WTC11 (cell line): ENCODE measurements around the gene ZCCHC14. TPM values are rescaled to one million over a fixed set of nuclear protein-coding genes. Genes with fewer than 3 reads are reported as not detected.
A peak's percentile ranks its signal among the peaks of the same experiment; 100 is the strongest.

Source experiments
- ATF1 ChIP-seq: sonication (generic); formaldehyde crosslinking; IDR thresholded peaks from 2 replicates; pipeline ENCODE4 v1.8.1; 2023; ENCODE audit warnings: mild to moderate bottlenecking, moderate library complexity, missing genetic modification reagents
- CDX4 ChIP-seq: fragments of 250-450 bp; sonication (Bioruptor Pico); IDR thresholded peaks from 2 replicates; pipeline ENCODE4 v1.9.0; 2021; ENCODE audit warnings: moderate library complexity, mild to moderate bottlenecking, inconsistent platforms, borderline replicate concordance
- ERG ChIP-seq: fragments of 250-450 bp; sonication (Bioruptor Pico); IDR thresholded peaks from 2 replicates; pipeline ENCODE4 v1.8.0; 2021; ENCODE audit warnings: mild to moderate bottlenecking
- FOXJ3 ChIP-seq: sonication (generic); formaldehyde crosslinking; IDR thresholded peaks from 2 replicates; pipeline ENCODE4 v1.9.0; 2021; ENCODE audit warnings: missing genetic modification reagents, mild to moderate bottlenecking, borderline replicate concordance
- FOXP4 ChIP-seq: sonication (generic); formaldehyde crosslinking; IDR thresholded peaks from 2 replicates; pipeline ENCODE4 v1.8.0; 2022; ENCODE audit warnings: mild to moderate bottlenecking, missing genetic modification reagents
- GRHL2 ChIP-seq: fragments of 250-450 bp; sonication (Bioruptor Pico); IDR thresholded peaks from 2 replicates; pipeline ENCODE4 v1.8.0; 2022; ENCODE audit warnings: mild to moderate bottlenecking, moderate library complexity; ENCODE audit not compliant: insufficient replicate concordance, severe bottlenecking
- HMGXB4 ChIP-seq: sonication (generic); formaldehyde crosslinking; IDR thresholded peaks from 2 replicates; pipeline ENCODE4 v1.8.1; 2023; ENCODE audit warnings: mild to moderate bottlenecking, moderate library complexity, missing genetic modification reagents
- IRF1 ChIP-seq: sonication (generic); formaldehyde crosslinking; IDR thresholded peaks from 2 replicates; pipeline ENCODE4 v1.8.0; 2023; ENCODE audit warnings: missing genetic modification reagents
- IRF2 ChIP-seq: sonication (generic); formaldehyde crosslinking; IDR thresholded peaks from 2 replicates; pipeline ENCODE4 v1.8.0; 2022; ENCODE audit warnings: low read depth, missing genetic modification reagents, borderline replicate concordance
- NFYB ChIP-seq: sonication (generic); formaldehyde crosslinking; conservative IDR thresholded peaks from 2 replicates; pipeline ENCODE4 v1.8.0; 2022; ENCODE audit warnings: low read depth, missing genetic modification reagents
- NR2C2 ChIP-seq: sonication (generic); formaldehyde crosslinking; IDR thresholded peaks from 2 replicates; pipeline ENCODE4 v1.8.0; 2022; ENCODE audit warnings: mild to moderate bottlenecking, missing genetic modification reagents
- PRDM15 ChIP-seq: sonication (generic); formaldehyde crosslinking; IDR thresholded peaks from 2 replicates; pipeline ENCODE4 v1.8.0; 2022; ENCODE audit warnings: missing genetic modification reagents
- STAT6 ChIP-seq: sonication (generic); formaldehyde crosslinking; conservative IDR thresholded peaks from 2 replicates; pipeline ENCODE4 v1.8.1; 2023; ENCODE audit warnings: mild to moderate bottlenecking, low read depth, missing genetic modification reagents, moderate library complexity
- USF1 ChIP-seq: sonication (generic); formaldehyde crosslinking; IDR thresholded peaks from 2 replicates; pipeline ENCODE4 v1.8.0; 2022; ENCODE audit warnings: mild to moderate bottlenecking, missing genetic modification reagents
- USF2 ChIP-seq: sonication (generic); formaldehyde crosslinking; IDR thresholded peaks from 2 replicates; pipeline ENCODE4 v1.8.1; 2023; ENCODE audit warnings: mild to moderate bottlenecking, missing genetic modification reagents, moderate library complexity
- ZNF219 ChIP-seq: sonication (generic); formaldehyde crosslinking; IDR thresholded peaks from 2 replicates; pipeline ENCODE4 v1.8.0; 2023; ENCODE audit warnings: missing genetic modification reagents, mild to moderate bottlenecking, borderline replicate concordance
- ZNF232 ChIP-seq: sonication (generic); formaldehyde crosslinking; IDR thresholded peaks from 2 replicates; pipeline ENCODE4 v1.8.0; 2022; ENCODE audit warnings: mild to moderate bottlenecking, missing genetic modification reagents
- ZNF396 ChIP-seq: fragments of 250-450 bp; sonication (Bioruptor Pico); IDR thresholded peaks from 2 replicates; pipeline ENCODE4 v1.8.0; 2021; ENCODE audit warnings: mild to moderate bottlenecking, moderate library complexity, borderline replicate concordance
- ZNF416 ChIP-seq: fragments of 250-450 bp; sonication (Bioruptor Pico); IDR thresholded peaks from 2 replicates; pipeline ENCODE4 v1.9.0; 2021; ENCODE audit warnings: mild to moderate bottlenecking, inconsistent platforms
- ZNF512 ChIP-seq: sonication (generic); formaldehyde crosslinking; IDR thresholded peaks from 2 replicates; pipeline ENCODE4 v1.8.1; 2022; ENCODE audit warnings: missing genetic modification reagents, borderline replicate concordance
- total RNA-seq: library from RNA; stranded (reverse); gene quantifications from 3 replicates; pipeline ENCODE4 v1.2.3, GENCODE V29; 2021

The ZCCHC14 gene
- total RNA-seq, 1 experiment from 2014 or later, result 33.8 TPM

GRCh38 chr16:87391950-87392820 is 100.6 kb downstream of the ZCCHC14 start, which contains the start of gene MAP1LC3B (continued):
- peak; percentile 57; the same call in 1 of the 2 replicates for TF ChIP-seq PRDM15 (CRISPR knock-in tag)
- peak; percentile 89 for TF ChIP-seq FOXP4 (CRISPR knock-in tag)
- TF ChIP-seq ZNF219 (CRISPR knock-in tag), result no peak
- no peak for TF ChIP-seq ZNF512 (CRISPR knock-in tag)
- no peak for TF ChIP-seq IRF2 (CRISPR knock-in tag)
- TF ChIP-seq NR2C2 (CRISPR knock-in tag), result no peak
- no peak for TF ChIP-seq CDX4
- peak; percentile 73 for TF ChIP-seq NFYB (CRISPR knock-in tag)
- TF ChIP-seq ERG (CRISPR knock-in tag), result no peak
- TF ChIP-seq FOXJ3 (CRISPR knock-in tag), result no peak
- TF ChIP-seq ATF1 (CRISPR knock-in tag), result no peak
- TF ChIP-seq GRHL2 (CRISPR knock-in tag), result no peak
- TF ChIP-seq ZNF232 (CRISPR knock-in tag), result 0 out of 2 replicates have a peak, but pooled peaks have one; percentile 76
- peak; percentile 95 for TF ChIP-seq USF1 (CRISPR knock-in tag)
- TF ChIP-seq STAT6 (CRISPR knock-in tag), result no peak
- TF ChIP-seq USF2, result peak; percentile 98
- no peak for TF ChIP-seq ZNF396 (CRISPR knock-in tag)
- peak; percentile 87 for TF ChIP-seq HMGXB4 (CRISPR knock-in tag)
- TF ChIP-seq IRF1 (CRISPR knock-in tag), result peak; percentile 52; the same call in 1 of the 2 replicates
- peak; percentile 34; the same call in 1 of the 2 replicates for TF ChIP-seq ZNF416
